ENCODE results near the gene BHLHA15. TPM values are rescaled to one million over a fixed set of nuclear protein-coding genes. Genes with fewer than 3 reads are reported as not detected.

Gene BHLHA15
- total and polyA plus RNA-seq, 2 of the 13 experiments (the other 11 are each of a cell fraction or from before 2014, with no cell fraction given): 1.9 to 6.1 TPM

- no peak for TF ChIP-seq ZNF784 (CRISPR knock-in tag; IDR thresholded peaks at IDR 0.05; ENCODE audit: borderline replicate concordance)
- TF ChIP-seq HOMEZ (CRISPR knock-in tag; IDR thresholded peaks at IDR 0.05; ENCODE audit: low read depth): peak; percentile 23; the same call in 1 of the 2 replicates
- TF ChIP-seq ZNF496 (CRISPR knock-in tag; IDR thresholded peaks at IDR 0.05; ENCODE audit: insufficient replicate concordance): no peak
- TF ChIP-seq ZNF260 (CRISPR knock-in tag; IDR thresholded peaks at IDR 0.05; ENCODE audit: borderline replicate concordance, low read depth): no peak
- TF ChIP-seq ZNF205 (CRISPR knock-in tag; IDR thresholded peaks at IDR 0.05): no peak
- TF ChIP-seq ZNF318 (CRISPR knock-in tag; IDR thresholded peaks at IDR 0.05): no peak
- no peak; the same call in 1 of the 2 replicates for TF ChIP-seq PHF8 (CRISPR knock-in tag; IDR thresholded peaks at IDR 0.05)
- TF ChIP-seq ZNF567 (CRISPR knock-in tag; IDR thresholded peaks at IDR 0.05; ENCODE audit: borderline replicate concordance): no peak
- no peak for TF ChIP-seq ZKSCAN8 (CRISPR knock-in tag; IDR thresholded peaks at IDR 0.05; ENCODE audit: borderline replicate concordance)
- TF ChIP-seq RBAK (CRISPR knock-in tag; IDR thresholded peaks at IDR 0.05): 0 out of 2 replicates have a peak, but pooled peaks have one; percentile 50
- peak; percentile 72; the same call in 1 of the 2 replicates for TF ChIP-seq ZBTB10 (CRISPR knock-in tag; IDR thresholded peaks at IDR 0.05; ENCODE audit: borderline replicate concordance)
- no peak for TF ChIP-seq GATAD1 (CRISPR knock-in tag; IDR thresholded peaks at IDR 0.05)
- no peak for TF ChIP-seq SIX1 (CRISPR knock-in tag; IDR thresholded peaks at IDR 0.05; ENCODE audit: borderline replicate concordance)
- TF ChIP-seq ZNF33B (CRISPR knock-in tag; IDR thresholded peaks at IDR 0.05): no peak
- no peak for TF ChIP-seq ZC3H13 (CRISPR knock-in tag; IDR thresholded peaks at IDR 0.05)
Observed at GRCh38 chr7:98211676-98212531, 665 bp downstream of the BHLHA15 start (continued).

All from HepG2 (cell line).